ENCODE results near the gene RANBP1.

The RANBP1 gene

DNA sequence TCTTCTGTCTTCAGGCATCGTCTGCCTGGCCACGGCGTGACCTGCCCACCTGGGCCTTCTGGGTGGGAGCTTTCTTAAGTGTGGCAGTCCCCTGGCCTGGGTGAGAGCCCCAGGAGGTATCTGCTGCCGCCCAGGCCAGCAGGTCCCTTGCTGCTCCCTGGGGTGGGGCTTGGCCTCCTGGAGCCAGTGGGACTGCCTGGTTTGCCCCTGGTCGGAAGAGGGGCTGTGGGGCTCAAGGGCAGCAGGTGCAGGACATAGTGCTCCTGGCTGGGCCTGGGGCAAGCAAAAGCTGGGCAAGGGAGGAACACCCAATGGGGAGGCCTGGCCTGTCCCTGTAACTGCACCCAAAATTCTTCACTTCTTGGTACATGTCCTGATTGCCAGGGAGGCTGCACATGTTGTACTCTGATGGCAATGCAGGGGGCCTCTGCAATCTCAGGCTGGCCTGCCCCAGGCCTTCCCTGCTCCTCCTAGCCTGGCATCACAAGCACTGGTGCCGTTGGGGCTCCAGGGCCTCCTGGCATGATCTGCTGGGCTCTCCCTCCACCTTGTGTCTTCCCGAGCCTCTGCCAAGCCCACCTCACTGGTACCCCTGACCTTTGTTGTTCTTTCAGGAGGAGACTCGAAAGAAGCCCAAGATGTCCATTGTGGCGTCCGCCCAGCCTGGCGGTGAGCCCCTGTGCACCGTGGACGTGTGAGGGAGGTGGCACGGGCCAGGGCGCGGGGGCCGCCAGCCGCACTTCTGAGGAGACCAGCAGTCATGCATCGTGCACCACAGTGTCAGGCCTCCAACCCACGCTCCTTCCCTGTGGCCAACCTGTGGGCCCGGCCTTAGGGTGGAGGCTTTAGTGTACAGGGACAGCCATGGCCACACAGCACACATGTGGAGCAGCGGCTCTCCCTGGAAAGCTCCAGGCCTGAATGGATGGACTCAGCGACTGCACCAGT lies 6.2 kb upstream of the RANBP1 start:
- no peak for DNase-seq

DNA sequence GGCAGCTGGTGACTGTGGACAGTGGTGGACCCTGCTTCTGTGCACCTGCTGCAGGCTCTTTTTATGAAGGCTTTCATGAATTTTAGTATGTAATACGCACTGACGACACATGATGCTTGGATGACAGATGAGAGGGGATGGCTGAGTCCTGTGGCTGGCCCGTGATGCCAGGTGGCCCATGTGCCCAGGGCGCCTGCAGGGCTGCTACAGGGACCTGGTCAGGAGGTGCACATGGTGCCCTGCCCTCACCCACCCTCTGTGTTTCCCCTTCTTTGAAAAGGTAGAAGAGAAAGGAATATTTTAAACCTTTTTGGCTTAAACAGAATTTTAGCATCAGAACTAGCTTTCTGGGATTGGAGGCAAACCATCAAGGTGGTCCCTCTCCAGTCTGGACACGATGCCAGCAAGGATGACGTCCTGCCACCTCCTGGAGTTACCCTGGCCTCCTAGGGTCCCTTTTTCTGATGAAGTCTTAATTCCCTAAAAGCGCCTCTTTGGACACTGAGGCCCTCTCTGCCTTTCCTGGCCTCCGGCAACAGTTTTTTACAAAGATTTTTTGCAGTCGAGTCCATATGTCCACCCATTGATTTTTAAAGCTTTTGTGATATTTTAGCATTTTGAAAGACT lies 5.4 kb upstream of the RANBP1 start:
- DNase-seq: no peak

DNA sequence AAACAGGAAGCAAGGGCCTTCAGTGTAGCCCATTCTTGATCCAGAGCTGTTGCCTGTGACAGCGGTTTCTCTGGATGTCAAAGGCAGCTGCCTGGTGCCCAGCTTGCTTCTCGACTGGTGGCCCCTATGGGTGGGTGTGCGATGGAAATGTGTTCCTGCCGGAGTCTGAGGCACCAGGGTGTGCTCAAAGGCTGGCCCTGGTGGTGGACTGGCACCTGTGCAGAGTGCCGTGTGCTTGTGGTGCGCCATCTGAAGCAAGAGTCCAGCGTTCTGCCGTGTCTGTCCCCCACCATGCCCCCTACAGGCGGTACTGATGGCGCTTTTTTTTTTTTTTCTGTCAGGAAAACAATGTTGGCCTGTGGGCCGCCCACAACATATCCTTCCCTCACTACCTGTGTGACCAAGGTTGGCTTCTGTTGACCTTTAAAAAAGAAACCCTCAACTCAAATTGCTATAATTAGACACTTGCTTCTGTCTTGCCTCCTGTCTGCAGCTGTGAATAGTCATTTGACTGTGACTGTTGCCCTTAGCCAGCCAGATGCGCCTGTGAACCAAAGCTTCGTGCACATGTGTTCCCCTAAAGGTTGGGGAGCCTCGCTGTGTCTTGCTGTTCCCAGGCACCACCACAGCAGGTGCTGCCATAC lies 4.7 kb upstream of the RANBP1 start:
- DNase-seq: no peak

DNA sequence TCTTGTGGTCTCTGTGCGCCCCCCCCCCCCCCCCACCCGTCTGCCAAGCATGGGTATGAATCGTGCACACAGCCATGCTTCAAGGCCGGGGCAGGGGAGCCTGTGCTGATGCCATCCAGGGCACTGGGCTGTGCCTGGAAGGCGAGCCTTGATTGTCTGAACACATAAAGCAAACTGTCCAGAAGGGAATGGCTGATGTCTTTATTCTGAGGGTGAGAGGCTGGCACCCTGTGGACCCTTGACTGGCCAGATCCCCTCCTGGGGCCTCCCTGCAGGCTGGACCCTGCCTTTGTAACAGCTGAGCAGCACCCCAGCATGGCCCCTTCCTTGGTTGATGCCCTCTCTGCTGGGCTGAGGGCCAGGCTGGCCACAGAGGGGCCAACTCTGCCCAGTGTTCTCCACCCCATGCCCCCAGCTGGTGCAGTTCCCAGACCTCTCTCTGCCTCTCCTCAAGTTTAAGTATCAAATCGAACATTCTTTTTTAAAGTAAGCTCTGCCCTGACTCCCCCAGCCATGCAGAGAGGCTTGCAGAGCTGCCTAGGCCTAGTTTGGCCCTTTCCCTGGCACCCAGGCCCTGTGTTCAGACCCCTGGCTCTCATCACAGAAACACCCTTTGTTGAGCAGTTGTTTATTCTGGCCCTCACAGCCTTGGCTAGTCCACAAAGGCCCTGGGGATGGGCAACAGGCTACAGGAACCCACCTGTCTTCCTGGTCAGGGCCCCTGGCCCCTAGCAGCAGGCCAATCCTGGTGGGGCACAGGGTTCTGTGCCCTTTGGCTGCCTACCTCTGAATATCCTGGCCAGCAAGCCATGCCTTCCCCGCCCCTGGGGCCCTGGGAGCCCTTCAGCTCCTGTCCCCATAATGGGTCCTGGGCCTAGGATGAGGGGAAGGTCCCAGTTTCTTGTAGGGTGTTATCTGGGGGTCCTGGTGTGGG lies 3.9 kb upstream of the RANBP1 start:
- DNase-seq: no peak

DNA sequence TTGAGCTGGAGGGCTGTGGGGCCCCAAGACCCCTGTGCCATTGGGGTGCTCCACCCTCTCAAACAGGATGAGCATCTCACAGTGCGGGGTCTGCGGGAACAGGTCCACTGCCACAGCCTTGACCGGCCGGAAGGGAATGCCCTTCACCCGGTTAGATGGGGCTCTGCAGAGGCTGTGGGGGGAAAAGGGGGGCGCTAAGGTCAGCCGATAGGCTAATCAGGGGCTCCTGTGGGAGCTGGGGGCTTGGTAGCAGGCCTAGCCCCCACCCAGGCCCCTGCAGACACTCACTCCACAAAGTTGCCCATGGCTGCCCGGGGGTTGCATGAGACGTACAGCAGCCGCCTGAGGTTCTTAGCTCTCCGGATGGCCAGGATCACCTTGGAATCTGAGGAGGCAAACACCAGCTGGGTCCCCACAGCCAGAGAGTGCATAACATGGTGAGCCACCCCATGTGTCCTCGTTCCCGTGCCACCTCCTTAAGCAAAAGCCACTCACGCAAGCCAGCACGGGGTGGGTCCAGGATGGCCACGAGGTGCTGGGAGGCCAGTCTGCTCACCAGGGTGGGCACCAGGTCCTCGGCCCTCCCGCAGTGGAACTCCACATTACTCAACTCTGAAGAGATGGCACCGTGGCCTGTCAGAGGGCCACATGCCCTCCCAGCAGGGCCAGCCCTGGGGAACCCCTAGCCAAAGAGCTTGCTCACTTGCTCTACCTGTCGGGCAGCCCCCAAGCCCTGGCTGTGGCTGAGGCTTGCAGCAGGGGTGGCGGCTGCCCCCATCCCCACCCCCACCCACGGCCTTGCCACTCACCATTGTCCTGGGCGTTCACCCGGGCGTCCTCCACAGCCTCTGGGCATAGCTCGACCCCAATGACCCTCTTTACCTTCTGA lies 3.0 kb upstream of the RANBP1 start:
- DNase-seq: no peak

DNA sequence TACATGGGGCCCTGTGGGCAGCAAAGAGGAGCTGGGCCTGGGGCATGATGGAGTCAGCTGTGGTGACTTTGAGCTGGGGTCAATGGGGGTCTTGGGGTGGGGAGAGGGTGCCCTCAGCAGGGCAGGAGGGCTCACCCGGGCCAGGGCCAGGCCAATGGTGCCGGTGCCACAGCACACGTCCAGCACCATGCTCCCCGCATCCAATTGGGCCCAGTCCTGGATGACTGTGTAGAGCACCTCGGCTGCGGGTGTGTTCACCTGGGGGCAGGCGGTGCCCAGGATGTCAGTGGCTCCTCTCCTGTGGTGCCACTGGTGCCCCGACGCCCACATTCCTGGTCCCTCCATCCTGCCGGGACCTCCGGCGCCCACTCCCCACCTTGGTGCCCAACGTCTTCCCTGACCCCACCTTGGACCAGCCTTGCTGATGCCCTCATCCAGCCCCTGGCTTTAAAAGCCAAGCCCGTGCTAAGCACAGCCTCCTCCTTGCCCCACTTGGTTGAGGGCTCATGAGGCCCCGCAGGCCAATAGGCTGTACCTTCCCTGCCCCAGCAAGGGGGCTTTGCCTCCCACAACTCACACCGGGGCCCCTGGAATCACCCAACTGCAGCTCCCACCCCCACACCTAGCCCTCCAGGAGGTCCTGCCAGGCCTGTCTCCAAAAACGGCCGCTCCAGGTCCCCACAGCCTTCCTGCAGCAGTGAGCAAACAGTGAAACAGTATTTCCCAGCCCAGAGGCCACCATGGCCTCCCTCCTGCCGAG lies 2.2 kb upstream of the RANBP1 start:
- DNase-seq: no peak

DNA sequence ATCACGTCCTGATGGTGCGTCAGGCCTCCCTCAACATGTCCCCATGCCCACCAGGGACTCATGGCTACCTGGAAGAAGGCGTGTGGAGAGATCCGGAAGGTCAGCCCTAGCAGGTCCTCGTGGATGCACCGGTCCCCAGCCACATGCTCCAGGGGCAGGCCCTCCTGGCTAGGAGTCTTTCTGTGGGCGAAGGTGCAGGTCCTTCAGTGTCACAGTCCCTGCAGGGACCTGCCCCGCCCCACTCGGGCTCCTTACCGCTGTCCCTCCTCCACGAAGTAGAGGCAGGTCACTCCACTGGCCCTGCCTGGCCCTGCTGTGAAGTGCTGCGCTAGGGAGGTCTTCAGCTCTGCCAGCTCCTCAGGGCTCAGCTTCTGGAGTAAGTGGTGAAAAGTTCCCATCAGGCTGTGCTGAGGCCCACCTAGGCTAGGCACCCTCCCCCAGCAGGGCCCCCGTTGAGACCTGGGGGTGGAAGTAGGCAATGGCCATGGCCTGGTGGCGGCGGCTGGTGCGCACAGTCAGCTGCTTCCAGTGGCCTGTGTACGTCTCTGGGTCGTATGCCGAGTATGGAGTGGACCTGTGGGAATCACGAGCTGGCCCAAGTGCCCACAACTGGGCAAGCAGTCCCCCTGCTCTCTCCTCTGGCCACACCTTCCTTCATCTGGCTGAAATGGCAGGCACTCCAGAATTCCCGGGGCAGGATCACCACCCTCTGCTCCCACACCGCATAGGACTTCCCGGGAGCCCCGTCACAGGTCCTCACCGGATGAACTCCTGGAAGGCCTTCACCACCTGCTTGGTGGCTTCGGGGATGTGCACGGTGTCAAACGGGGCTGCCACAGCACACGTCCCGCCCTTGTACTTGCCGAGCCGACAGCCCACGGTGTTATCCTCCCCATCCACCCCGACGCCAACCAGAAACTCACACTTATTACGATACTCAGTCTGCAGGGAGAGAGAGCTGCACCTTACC lies 1.1 kb upstream of the RANBP1 start:
- no peak for DNase-seq

DNA sequence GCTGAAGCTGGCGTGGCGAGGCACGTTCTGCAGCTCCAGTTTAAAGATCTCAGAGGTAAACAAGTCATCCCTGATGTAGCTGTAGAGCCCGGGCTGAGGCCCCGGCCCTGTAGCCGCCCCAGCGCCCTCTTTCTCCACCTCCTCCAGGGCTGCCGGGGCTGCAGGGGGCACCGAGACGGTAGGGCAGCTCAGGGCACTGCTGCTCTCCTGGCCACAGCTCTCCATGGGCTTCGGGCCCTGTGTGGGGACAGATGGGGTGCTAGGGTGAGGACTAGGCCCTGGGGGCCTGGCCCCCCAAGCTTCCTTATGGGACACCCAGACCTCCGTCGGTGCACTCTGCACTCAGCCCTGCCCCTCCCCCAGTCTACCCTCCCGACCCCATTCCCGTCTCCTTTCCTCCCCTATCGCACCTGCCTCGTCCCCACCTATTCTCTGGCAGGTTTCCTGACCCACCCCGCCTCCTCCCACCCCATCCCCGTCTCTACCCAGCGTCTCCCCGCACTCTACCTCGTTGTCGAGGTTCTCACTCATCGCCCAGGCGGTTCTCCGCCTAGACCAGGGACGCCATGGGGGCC lies 559 bp downstream of the RANBP1 start:
- no peak for DNase-seq

DNA sequence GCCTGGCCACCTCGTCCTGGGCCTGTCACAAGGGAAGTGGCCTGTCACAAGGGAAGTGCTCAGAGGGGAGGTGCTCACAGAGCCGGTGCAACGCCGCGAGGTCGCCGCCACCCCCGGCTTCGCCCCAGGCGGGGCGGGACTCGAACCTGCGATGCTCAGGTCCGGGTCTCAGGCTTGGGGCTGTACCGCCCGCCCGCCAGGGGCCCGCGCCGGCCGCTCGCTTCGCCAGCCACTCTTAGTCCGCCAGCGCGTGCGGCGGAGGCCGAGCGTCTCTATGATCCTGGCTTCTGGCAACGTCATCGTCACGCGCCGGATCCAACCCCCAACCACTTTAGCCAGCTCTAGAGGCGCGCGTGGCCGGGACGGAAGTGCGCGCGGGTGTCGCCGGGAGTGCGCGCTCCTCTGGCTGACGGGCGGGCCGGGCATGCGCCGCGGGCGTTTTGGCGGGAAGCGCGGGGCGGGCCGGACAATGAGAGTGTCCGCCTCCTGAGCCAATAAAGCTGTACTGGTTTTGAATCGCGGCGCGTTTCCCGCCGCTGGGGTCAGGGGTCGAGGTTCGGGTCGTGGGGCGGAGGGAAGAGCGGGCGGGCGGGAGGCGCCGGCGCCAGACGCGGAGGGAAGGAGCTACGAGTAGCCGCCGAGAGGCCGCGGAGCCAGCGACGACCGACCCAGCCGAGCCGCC lies 1.2 kb downstream of the RANBP1 start, which contains the start of gene TRMT2A:
TRMT2A (minus strand) TSS at position 276 of the 682 bp plus-strand sequence. CDS start 320 bp downstream, outside the sequence.
- peak; percentile 96 for DNase-seq

DNA sequence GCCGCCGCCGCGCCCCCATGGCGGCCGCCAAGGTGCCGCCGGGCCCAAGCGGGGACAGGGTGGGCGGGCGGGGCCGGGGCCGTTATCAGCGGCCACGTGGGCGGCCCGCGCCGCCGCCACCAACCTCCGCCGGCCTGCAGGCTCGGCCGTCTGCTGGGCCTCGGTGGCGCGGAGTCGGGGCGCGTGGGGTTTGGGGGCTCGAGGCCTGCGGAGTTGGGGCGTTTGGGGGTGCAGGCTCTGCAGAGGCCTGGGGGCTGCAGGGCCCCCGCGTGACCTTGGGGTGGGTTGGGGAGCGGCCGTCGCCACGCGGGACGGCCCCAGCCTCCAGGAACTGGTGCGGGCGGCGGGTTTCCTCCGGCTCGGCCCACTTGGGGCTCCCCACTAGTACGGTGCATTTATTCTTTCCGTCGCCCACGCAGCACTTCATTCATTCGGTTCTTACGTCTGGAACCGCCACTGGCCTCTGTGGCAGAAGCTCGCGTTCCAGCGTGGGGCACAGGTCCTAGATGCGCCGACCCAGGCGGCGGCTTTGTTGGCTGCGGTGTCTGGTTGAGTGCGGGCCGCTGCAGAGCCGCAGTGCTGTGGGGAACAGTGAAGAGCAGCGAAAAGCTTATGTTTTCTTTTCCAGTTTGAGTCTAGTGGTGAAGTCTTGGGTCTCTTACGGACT lies 1.9 kb downstream of the RANBP1 start:
- DNase-seq: no peak

DNA sequence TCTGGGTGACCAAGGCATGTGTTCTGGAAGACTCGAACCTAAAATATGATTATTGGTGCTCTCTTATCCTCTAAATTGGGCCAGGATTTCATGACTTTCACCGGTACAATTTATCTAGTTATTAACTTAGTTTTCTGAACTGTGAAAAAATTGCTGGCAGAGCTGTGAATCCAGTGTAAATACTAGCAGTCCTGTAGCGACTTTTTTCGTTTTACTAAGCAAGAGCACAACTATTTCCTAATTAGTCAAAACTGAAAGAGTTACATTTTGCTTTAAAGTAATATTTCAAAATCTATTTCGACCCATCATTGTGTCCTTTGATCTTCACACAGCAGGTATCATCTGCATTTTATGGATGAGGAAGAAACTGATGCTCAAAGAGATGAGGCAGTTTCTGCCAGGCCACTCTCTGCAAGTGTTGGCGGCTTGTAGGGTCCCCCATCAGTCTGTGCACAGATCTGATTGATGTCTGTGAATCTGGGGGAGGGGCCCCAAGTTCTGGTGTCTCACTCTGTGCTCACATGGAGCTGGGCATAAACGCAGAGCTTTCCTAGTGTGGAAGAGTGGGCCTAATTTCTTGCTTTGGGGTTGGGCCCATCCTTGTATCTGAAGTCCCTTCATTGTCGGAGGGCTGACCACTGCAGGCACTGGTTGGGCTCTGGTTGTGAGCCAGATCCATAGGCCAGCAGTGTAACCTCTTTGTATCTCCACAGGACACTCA lies 2.6 kb downstream of the RANBP1 start:
- DNase-seq: no peak

DNA sequence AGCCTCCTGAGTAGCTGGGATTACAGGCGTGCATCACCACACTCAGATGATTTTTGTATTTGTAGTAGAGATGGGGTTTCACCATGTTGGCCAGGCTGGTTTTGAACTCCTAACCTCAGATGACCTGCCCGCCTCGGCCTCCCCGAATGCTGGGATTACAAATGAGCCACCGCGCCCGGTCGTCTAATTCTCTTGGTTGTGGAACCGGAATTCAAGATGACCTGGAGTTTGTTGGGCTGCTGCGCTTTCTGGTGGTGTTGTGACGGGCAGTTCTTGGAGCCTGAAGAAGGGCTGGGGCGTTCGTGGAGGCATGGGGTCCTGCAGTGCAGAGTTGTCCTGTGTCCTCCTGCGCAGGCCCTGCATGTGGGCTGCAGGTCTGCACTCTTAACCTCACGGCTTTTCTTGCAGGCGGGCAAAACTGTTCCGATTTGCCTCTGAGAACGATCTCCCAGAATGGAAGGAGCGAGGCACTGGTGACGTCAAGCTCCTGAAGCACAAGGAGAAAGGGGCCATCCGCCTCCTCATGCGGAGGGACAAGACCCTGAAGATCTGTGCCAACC lies 6.0 kb downstream of the RANBP1 start:
- no peak for DNase-seq

DNA sequence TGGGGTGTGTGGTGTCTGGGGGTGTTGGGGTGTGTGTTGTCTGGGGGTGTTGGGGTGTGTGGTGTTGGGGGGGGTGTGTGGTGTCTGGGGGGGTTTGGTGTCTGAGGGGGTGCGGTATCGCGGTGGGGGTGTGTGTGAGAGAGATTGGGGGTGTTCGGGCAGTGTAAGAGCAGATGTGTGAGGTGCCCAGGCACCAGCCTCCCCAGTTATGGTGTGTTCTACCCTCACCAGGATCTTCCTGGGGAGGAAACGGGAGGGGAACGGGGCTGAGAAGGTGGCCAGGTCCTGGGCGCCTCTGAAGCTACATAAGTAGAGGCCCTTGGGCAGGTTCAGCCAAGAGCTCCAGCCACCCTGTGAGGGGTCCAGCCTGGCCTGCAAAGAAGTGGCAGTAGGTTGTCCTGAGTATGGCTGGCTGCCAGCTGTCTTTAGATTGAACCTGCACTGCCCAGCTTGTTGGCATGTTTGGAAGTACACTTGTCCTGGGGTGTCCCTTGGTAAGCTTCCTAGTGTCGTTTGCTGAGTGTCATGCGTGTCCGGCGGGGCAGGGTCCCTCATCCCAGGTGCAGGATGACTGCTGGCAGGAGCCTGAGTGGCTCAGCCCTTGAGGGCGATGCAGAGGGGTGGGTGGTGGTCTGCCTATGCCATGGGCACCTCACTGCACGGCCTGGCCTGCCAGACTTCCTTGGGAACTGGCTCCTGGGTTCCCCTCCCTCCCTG lies 7.6 kb downstream of the RANBP1 start:
- no peak for DNase-seq

DNA sequence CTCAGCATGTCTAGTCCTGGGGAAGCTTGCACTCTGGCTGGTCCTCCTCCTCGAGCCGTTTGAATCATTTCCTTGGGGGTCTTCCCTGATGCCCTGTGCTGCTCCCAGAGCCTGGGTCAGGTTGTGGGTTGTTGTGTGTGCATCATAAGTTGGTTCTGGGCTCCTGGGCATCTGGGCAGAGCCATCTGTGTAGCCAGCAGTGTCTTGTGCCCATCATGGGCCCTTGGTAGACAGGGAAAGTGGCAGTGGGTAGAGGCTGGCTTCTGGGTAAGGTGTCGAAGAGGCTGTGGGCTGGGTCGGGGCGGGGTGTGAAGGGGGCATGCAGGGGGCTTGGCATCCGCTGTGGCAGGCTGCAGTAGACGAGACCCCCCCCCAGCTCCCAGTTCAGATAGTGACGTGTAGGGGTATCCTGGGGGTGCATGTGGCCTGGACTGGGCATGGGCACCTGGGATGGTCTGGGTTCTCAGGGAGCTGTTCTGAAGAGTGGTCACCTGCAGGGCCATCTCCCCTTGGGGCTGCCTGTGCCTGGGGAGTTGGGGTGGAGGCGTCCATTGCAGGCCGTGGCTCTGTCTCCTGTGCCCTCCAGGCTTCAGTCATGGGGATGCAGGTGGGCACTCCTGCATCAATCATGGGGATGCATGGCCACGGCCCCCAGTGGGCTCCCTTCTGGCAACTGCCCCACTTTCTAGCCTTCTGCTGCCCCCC lies 8.3 kb downstream of the RANBP1 start:
- no peak for DNase-seq
